Activated T-helper 1 cell treated with Interleukin-2 at 50 U/mL for 16 hours (primary cell): ENCODE results near the gene DPP7.
"Not testable (repeated sequence)": the region's sequence is repeated elsewhere in the genome, so short reads cannot be mapped to it uniquely, and the experiment has no call there.

Experiments used
- DNase-seq: peaks from one replicate; pipeline ENCODE4 v3.0.0-alpha.2; 2020; ENCODE audit warnings: low read depth

DPP7 gene

DNA sequence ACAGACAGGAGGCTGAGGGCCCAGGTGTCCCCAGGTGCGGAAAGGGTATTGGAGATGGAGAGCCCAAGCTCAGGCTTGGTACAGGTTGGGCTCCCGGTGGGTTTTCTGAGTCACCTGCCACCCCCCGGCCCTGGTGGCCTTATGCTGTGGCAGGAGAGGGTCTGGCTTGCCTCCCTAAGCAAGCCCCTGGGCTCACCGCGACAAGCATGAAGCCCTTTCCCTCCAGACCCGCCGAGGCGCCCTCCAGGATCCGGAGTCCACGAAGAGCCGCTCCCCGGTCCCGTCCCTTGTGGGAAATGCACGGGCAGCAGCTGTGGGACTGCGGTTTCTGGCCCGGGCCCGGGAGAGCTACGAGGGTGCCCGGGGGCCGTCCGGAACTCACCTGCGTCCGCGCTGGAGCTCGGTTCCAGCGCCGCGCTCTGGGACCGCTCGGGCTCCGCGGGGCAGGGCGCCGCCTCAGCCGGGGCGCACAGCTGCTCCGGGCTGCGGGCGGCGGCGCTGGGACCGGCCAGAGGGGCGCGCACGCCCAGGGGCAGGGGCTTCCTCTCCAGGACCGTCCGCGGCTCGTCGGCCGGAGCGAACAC, 44.9 kb downstream of the DPP7 start:
- no peak for DNase-seq

- DNase-seq: no peak
Observed at GRCh38 chr9:137068539-137069507, 45.7 kb downstream of the DPP7 start.

DNA sequence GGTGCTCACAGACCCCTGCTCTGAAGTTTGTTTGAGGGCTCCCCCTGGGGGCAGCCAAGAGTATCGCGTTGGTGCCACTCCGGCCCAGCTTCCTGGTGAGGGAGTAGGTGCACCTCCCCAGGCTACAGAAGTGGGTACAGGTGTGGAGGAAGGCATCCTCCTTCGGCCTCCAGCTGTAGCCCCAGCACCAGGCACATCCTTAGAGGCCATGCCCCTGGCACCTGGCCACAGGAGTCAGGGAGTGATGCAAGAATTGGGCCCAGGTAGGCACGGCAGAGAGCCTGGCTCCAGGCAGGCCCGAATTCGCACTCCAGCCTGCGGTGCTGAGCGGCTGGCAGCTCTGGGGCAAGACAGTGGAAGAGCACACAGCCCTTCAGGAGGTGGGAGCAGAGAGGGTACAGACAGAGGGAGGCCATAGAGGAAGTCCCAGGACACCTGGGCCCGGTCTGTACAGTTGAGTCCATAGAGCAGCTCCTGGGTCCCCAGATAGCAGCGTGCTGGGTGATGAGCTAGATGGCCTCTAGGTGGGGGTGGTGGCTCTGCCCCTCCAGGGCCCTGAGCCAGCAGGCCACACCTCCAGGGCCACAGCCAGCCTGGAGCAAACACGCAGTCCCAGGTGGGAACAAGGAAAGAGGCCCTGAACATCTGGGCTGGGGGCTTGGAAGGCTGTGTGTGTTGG, 46.5 kb downstream of the DPP7 start:
- peak; percentile 71 for DNase-seq

DNA sequence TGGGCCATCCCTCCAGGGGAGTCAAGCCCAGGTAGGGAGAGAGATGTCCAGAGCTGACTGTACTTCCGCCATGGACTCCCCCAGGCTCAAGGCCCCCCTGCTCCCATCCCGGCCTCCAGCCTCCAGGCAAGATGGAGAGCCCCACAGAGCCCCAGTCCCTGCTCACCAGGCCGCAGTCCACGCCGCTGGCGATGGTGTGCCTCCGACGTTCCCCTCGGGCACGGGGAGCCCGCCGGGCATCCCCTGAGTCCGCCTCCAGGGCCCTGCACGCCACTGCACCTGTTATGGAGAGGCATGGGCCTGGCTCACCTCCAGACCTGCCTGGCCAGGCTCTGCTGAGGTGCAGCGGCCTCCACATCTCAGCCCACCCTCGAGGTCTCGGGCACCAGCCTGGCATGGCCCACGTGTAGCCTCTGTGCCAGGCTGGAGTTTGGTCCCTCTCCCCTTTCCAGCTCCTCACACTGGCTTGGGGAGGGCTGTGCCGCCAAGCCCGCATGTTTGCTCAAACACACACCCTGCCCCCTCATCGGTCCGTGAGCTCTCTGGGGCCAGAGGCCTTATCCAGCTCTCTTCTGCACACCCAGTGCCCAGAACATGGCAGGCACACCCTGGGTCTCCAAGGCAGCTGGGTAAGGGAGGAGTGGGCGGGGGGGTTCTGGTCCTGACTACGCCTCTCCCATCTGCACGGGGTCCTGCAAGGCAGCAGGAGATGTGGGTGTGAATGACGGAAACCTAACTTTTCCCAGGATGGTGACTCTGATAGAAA, 48.3 kb downstream of the DPP7 start:
- no peak for DNase-seq

DNA sequence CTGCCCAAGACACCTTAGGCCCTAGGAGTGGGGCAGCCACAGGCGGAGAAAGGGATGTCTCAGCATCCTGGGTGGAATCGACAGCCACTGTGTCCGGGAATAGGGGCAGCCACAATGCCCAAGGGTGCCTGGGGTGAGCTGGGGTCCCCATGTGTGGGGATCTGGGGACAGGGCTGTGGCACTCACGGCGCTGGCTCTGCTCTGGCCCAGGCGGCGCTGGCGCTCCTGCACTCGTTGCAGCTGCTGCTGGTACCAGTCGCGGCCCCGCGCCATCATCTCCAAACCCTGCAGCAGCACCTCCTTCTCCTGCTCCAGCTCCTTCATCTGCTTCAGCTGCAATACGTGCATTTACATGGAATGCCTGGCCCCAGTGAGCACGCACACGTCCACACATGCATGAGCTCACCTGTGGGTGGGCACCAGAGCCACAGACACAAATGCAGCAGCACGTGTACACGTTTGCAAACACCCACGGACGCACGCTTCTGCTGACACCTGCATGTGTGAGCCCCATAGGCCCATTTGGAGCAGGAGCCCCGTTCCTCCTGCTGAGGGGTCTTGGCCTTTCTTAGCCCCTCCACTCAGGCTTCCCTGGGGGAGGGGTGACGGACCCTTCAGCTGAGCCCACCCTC, 49.1 kb downstream of the DPP7 start:
- DNase-seq: no peak

DNA sequence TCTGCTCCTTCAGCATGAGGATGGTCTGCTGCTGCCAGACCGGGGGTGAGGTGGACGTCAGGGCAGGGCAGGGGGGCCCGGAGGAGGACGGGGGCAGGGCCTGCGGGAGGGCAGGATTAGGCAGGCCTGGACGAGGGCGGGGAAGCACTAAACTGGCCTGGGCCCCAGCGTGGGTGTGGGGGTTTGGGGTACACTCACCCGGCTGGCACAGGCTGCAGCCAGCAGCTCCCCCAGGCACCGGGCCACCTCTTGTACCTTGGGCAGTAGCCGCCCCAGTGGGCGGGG, 49.7 kb downstream of the DPP7 start:
- no peak for DNase-seq

GRCh38 chr9:137064027-137064879, 50.3 kb downstream of the DPP7 start:
- DNase-seq: peak; percentile 43

- no peak for DNase-seq
Observed at GRCh38 chr9:137063311-137064026, 51.1 kb downstream of the DPP7 start.

DNA sequence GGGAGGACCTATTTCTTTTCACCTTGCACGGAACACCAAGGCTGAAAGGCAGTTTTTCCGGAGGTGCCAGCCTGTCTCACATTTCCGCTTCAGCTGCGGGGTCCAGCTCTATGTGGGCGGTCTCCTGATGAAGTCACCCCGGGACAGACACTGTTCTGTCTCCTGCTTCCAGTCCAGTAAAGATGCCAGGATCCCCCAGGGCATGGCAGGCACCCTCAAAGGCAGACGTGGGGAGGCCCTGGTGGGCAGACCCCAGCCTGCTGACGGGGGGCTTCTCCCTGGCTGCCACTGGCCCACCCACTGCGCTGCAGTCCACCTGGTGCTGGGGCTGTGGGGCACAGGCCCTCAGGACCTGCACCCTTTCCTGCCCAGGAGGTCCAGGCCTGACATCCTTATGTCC, 51.7 kb downstream of the DPP7 start:
- DNase-seq: not testable (repeated sequence)

GRCh38 chr9:137062384-137062783, 52.1 kb downstream of the DPP7 start:
- no peak for DNase-seq
